ENCODE measurements around the gene COMMD1.

The COMMD1 gene

GRCh38 chr2:61961231-61961901 lies 55.9 kb downstream of the COMMD1 start:
- TF ChIP-seq POLR2AphosphoS5 (IDR thresholded peaks at IDR 0.05; ENCODE audit: low read depth, low read length) (no peak), TAF1 (IDR thresholded peaks at IDR 0.05; ENCODE audit: borderline replicate concordance, insufficient read depth, low read length) (no peak), REST (IDR thresholded peaks at IDR 0.05; ENCODE audit: insufficient read depth in 1 of 2, low read depth in 2 of 2, low read length in 2 of 2) (no peak), FOXP2 (optimal IDR thresholded peaks at IDR 0.05; ENCODE audit: borderline replicate concordance, extremely low read depth, extremely low read length, insufficient read depth) (no peak), SIN3A (IDR thresholded peaks at IDR 0.05; ENCODE audit: borderline replicate concordance, insufficient read depth, low read length) (no peak)

DNA sequence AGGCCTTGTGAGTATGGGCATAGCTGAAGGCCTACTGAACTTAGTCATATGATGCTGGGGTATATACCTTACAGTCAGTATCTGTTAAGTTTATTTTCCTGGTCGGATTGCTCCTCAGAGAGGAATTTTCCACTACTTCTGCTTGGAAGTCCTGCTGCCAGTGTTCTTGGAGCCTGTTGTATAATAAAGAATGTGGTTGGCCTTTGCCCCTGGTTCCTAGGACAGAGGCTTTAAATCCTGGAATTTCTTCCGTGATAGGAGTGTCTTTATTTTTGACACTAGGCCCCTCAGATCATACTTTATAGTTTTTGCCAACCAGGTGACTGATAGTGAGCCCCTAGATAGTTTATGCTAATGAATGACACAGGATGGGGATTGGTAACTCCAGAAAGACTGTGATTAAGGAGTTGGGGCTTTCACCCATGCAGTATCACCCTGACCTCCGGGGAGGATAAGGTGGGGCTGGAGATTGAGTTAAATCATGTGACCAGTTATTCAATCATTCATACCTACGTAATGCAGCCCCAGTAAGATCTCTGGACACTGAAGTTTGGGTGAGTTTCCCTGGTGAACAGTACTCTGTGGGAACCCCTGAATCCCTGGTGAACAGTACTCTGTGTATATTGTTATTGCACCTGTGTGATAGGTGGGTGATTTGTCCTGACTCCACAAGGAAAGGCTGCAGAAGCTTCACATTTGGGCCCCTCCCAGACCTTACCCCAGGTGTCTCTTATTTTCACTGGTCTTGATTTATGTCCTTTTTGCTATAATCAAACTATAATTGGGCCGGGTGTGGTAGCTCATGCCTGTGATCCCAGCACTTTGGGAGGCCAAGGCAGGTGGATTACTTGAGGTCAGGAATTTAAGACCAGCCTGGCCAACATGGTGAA lies 56.9 kb downstream of the COMMD1 start:
- TF ChIP-seq POLR2AphosphoS5 (IDR thresholded peaks at IDR 0.05; ENCODE audit: low read depth, low read length) (no peak), TAF1 (IDR thresholded peaks at IDR 0.05; ENCODE audit: borderline replicate concordance, insufficient read depth, low read length) (no peak), FOXP2 (optimal IDR thresholded peaks at IDR 0.05; ENCODE audit: borderline replicate concordance, extremely low read depth, extremely low read length, insufficient read depth) (no peak), REST (IDR thresholded peaks at IDR 0.05; ENCODE audit: insufficient read depth in 1 of 2, low read depth in 2 of 2, low read length in 2 of 2) (no peak), SIN3A (IDR thresholded peaks at IDR 0.05; ENCODE audit: borderline replicate concordance, insufficient read depth, low read length) (no peak)

DNA sequence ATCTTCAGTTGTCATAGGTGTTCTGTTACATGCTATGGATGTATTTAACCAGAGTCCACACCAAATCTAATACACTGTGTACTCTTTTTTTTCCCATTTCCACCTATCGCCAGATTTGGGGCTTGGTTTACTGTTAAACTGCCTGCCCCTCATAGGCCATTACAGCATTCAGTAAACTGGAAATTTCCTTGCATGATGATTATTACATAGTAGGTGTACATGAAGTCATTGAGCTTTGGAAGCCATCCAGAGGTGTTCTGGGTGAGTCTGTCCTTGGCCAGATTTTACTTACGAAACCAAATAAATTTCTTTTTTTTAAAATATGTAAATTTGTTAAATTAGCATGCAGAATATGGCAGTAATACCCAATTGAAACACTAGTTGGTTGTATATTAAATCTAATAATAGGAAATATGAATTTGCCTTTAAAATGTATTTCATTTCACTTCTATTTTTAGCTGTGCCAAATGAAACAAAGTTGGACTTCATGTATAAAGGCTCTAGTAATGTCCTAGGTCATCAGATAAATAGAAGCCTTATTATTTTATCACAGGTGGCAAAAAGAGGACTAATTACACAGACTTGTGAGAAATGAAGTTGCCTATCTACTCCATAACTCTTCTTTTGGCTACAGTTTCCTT lies 60.7 kb downstream of the COMMD1 start:
- no peak for TF ChIP-seq FOXP2 (optimal IDR thresholded peaks at IDR 0.05; ENCODE audit: borderline replicate concordance, extremely low read depth, extremely low read length, insufficient read depth)
- TF ChIP-seq POLR2AphosphoS5 (IDR thresholded peaks at IDR 0.05; ENCODE audit: low read depth, low read length): no peak
- no peak for TF ChIP-seq TAF1 (IDR thresholded peaks at IDR 0.05; ENCODE audit: borderline replicate concordance, insufficient read depth, low read length)
- TF ChIP-seq SIN3A (IDR thresholded peaks at IDR 0.05; ENCODE audit: borderline replicate concordance, insufficient read depth, low read length): no peak
- TF ChIP-seq REST (IDR thresholded peaks at IDR 0.05; ENCODE audit: insufficient read depth in 1 of 2, low read depth in 2 of 2, low read length in 2 of 2): no peak

GRCh38 chr2:61967262-61967661 lies 61.8 kb downstream of the COMMD1 start:
- TF ChIP-seq TAF1 (IDR thresholded peaks at IDR 0.05; ENCODE audit: borderline replicate concordance, insufficient read depth, low read length): no peak
- TF ChIP-seq SIN3A (IDR thresholded peaks at IDR 0.05; ENCODE audit: borderline replicate concordance, insufficient read depth, low read length): no peak
- TF ChIP-seq POLR2AphosphoS5 (IDR thresholded peaks at IDR 0.05; ENCODE audit: low read depth, low read length): no peak
- TF ChIP-seq FOXP2 (optimal IDR thresholded peaks at IDR 0.05; ENCODE audit: borderline replicate concordance, extremely low read depth, extremely low read length, insufficient read depth): no peak

- no peak for TF ChIP-seq SIN3A (IDR thresholded peaks at IDR 0.05; ENCODE audit: borderline replicate concordance, insufficient read depth, low read length)
Observed at GRCh38 chr2:61969376-61969775, 63.9 kb downstream of the COMMD1 start.
